Neural cell (in vitro differentiated cells): ENCODE results near the gene PCDHAC1.

Source experiments
- SMC3 ChIP-seq: fragments of 450-650 bp; conservative IDR thresholded peaks from 2 replicates; pipeline ENCODE4 v1.6.1; 2014; ENCODE audit warnings: antibody characterized with exemption, mild to moderate bottlenecking, moderate library complexity; ENCODE audit not compliant: poor library complexity
- TF ChIP-seq, protein P1 (sequence below): fragments of 450-650 bp; IDR thresholded peaks from 2 replicates; pipeline ENCODE4 v1.5.1; 2014; ENCODE audit warnings: antibody characterized with exemption, mild to moderate bottlenecking, moderate library complexity; ENCODE audit not compliant: poor library complexity, severe bottlenecking
- TF ChIP-seq, protein P2 (sequence below): IDR thresholded peaks from 2 replicates; pipeline ENCODE4 v1.6.1; 2012; ENCODE audit warnings: borderline replicate concordance

DNA sequence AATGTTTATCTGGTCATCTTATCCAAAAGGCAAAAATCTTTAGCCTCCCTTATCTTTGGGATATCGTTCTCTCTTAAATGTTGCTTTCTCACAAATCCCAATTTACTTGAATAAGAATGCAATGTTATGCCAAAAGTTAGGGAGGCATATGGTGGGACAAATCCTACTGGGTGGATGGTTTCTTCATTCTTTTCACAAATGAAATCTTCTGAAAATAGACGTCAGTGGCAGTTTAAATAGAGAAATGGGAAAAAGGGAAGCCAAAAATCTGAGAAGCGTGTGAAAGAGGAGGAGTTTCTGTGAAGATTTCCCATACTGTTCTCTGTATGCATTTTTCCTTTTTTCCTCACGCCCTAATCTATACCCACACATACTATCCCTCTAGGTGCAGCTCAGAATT lies 2.5 kb upstream of the PCDHAC1 start:
- TF ChIP-seq, protein P1, sequence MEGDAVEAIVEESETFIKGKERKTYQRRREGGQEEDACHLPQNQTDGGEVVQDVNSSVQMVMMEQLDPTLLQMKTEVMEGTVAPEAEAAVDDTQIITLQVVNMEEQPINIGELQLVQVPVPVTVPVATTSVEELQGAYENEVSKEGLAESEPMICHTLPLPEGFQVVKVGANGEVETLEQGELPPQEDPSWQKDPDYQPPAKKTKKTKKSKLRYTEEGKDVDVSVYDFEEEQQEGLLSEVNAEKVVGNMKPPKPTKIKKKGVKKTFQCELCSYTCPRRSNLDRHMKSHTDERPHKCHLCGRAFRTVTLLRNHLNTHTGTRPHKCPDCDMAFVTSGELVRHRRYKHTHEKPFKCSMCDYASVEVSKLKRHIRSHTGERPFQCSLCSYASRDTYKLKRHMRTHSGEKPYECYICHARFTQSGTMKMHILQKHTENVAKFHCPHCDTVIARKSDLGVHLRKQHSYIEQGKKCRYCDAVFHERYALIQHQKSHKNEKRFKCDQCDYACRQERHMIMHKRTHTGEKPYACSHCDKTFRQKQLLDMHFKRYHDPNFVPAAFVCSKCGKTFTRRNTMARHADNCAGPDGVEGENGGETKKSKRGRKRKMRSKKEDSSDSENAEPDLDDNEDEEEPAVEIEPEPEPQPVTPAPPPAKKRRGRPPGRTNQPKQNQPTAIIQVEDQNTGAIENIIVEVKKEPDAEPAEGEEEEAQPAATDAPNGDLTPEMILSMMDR = no peak
- TF ChIP-seq, protein P2, sequence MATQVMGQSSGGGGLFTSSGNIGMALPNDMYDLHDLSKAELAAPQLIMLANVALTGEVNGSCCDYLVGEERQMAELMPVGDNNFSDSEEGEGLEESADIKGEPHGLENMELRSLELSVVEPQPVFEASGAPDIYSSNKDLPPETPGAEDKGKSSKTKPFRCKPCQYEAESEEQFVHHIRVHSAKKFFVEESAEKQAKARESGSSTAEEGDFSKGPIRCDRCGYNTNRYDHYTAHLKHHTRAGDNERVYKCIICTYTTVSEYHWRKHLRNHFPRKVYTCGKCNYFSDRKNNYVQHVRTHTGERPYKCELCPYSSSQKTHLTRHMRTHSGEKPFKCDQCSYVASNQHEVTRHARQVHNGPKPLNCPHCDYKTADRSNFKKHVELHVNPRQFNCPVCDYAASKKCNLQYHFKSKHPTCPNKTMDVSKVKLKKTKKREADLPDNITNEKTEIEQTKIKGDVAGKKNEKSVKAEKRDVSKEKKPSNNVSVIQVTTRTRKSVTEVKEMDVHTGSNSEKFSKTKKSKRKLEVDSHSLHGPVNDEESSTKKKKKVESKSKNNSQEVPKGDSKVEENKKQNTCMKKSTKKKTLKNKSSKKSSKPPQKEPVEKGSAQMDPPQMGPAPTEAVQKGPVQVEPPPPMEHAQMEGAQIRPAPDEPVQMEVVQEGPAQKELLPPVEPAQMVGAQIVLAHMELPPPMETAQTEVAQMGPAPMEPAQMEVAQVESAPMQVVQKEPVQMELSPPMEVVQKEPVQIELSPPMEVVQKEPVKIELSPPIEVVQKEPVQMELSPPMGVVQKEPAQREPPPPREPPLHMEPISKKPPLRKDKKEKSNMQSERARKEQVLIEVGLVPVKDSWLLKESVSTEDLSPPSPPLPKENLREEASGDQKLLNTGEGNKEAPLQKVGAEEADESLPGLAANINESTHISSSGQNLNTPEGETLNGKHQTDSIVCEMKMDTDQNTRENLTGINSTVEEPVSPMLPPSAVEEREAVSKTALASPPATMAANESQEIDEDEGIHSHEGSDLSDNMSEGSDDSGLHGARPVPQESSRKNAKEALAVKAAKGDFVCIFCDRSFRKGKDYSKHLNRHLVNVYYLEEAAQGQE = no peak
- no peak for TF ChIP-seq SMC3
